ENCODE measurements around the gene PTDSS2.

GRCh38 chr11:417652-418342 lies 32.3 kb upstream of the PTDSS2 start:
- TF ChIP-seq ZNF140 (CRISPR knock-in tag; IDR thresholded peaks at IDR 0.05) (no peak), SPI1 (IDR thresholded peaks at IDR 0.05; ENCODE audit: borderline replicate concordance, low read depth, low read length) (no peak), FOXM1 (IDR thresholded peaks at IDR 0.05; ENCODE audit: low read depth) (no peak), FOXM1 (CRISPR knock-in tag; IDR thresholded peaks at IDR 0.05; ENCODE audit: low read depth) (no peak), ZSCAN32 (CRISPR knock-in tag; IDR thresholded peaks at IDR 0.05) (no peak), USF2 (CRISPR knock-in tag; IDR thresholded peaks at IDR 0.05) (no peak), RBFOX2 (IDR thresholded peaks at IDR 0.05; ENCODE audit: low read depth, low read length) (no peak), PHF20 (IDR thresholded peaks at IDR 0.05; ENCODE audit: partially characterized antibody) (no peak), NKRF (IDR thresholded peaks at IDR 0.05; ENCODE audit: borderline replicate concordance) (no peak), NR3C1 (CRISPR knock-in tag; IDR thresholded peaks at IDR 0.05) (no peak), SREBF1 (IDR thresholded peaks at IDR 0.05; ENCODE audit: borderline replicate concordance, low read depth, low read length) (no peak), YY1 (IDR thresholded peaks at IDR 0.05; ENCODE audit: borderline replicate concordance in 1 of 3, control insufficient read depth in 1 of 3, extremely low read depth in 1 of 3, insufficient read depth in 3 of 3, insufficient read length in 1 of 3, insufficient replicate concordance in 2 of 3, low read depth in 1 of 3, low read length in 2 of 3) (no peak)
- TF ChIP-seq, protein P1, sequence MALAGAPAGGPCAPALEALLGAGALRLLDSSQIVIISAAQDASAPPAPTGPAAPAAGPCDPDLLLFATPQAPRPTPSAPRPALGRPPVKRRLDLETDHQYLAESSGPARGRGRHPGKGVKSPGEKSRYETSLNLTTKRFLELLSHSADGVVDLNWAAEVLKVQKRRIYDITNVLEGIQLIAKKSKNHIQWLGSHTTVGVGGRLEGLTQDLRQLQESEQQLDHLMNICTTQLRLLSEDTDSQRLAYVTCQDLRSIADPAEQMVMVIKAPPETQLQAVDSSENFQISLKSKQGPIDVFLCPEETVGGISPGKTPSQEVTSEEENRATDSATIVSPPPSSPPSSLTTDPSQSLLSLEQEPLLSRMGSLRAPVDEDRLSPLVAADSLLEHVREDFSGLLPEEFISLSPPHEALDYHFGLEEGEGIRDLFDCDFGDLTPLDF (CRISPR knock-in tag; IDR thresholded peaks at IDR 0.05) = no peak
- TF ChIP-seq, protein P2, sequence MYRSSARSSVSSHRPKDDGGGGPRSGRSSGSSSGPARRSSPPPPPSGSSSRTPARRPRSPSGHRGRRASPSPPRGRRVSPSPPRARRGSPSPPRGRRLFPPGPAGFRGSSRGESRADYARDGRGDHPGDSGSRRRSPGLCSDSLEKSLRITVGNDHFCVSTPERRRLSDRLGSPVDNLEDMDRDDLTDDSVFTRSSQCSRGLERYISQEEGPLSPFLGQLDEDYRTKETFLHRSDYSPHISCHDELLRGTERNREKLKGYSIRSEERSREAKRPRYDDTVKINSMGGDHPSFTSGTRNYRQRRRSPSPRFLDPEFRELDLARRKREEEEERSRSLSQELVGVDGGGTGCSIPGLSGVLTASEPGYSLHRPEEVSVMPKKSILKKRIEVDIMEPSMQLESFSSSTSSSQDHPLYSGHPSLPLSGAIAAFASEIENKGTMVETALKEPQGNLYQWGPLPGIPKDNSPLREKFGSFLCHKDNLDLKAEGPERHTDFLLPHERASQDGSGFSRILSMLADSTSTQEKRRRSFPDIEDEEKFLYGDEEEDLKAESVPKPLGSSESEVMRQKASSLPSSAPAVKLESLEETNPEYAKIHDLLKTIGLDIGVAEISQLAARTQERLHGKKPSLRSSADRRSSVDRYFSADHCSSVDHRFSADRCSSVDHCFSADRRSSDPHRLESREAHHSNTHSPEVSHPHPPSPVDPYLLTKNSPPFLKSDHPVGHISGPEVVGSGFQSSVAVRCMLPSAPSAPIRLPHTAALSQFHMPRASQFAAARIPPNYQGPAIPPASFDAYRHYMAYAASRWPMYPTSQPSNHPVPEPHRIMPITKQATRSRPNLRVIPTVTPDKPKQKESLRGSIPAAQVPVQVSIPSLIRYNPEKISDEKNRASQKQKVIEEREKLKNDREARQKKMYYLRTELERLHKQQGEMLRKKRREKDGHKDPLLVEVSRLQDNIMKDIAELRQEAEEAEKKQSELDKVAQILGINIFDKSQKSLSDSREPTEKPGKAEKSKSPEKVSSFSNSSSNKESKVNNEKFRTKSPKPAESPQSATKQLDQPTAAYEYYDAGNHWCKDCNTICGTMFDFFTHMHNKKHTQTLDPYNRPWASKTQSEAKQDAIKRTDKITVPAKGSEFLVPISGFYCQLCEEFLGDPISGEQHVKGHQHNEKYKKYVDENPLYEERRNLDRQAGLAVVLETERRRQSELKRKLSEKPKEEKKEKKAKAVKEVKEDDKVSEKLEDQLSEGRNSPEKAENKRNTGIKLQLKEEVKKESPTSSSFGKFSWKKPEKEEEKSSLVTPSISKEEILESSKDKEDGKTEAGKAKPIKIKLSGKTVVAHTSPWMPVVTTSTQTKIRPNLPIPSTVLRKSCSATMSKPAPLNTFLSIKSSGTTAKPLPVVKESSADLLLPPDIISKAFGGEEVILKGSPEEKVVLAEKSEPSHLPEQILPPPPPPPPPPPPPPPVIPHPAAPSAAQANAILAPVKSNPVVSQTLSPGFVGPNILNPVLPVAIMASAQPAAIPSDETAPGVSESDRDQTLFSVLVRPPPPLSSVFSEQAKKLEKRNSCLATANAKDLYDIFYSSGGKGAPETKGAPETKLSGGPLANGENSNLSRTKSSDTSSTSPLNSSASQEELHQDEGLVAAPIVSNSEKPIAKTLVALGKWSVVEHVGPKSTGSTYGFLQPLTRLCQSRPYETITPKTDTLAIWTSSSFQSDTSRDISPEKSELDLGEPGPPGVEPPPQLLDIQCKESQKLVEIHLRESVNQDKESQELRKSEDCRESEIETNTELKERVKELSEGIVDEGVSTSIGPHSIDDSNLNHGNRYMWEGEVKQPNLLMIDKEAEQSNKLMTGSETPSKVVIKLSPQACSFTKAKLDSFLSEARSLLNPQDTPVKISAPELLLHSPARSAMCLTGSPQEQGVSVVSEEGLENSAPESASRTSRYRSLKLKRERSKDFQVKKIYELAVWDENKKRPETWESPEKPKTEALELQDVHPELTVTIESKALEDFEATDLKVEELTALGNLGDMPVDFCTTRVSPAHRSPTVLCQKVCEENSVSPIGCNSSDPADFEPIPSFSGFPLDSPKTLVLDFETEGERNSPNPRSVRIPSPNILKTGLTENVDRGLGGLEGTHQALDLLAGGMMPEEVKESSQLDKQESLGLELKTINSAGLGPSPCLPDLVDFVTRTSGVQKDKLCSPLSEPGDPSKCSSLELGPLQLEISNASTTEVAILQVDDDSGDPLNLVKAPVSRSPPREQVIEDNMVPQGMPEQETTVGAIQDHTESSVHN (IDR thresholded peaks at IDR 0.05; ENCODE audit: borderline replicate concordance in 1 of 2, low read depth in 1 of 2) = no peak
